Body of pancreas (tissue), 4 donors: ENCODE measurements around the gene SORCS1.

Source experiments
- POLR2A ChIP-seq, 3 donors: fragments of 450-650 bp; IDR thresholded peaks; one replicate each; pipeline ENCODE4 v1.6.1; 2016; ENCODE audit warnings: antibody characterized with exemption in 3 of 3, mild to moderate bottlenecking in 2 of 3
- TF ChIP-seq, protein P1 (sequence below), 7 experiments: fragments of 450-650 bp in 4 of 7; fragments of 200-600 bp in 3 of 7; sonication (generic) in 3 of 7; IDR thresholded peaks; one replicate each; pipeline ENCODE4 v1.5.1; 2016 to 2019; ENCODE audit warnings: antibody characterized with exemption in 7 of 7

DNA sequence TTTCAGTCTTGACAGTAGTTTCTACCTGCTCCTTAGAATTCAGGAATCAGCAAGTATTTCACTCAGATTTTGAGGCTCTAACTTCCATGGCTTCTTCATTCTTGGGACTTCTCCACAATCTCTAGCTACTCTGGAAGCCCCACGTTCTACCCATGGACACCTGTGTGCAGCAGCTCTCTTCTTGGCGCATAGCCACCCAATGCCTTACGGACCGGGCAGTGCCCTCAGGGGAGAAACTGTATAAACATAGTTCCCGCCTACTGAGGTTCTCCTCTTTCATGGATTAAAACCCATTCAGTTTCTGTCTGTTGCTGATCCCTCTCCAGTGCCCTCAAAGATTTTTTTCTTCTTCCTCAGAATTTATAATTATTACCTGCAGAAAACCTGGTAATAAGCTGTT, 177.1 kb downstream of the SORCS1 start:
- TF ChIP-seq, protein P1, sequence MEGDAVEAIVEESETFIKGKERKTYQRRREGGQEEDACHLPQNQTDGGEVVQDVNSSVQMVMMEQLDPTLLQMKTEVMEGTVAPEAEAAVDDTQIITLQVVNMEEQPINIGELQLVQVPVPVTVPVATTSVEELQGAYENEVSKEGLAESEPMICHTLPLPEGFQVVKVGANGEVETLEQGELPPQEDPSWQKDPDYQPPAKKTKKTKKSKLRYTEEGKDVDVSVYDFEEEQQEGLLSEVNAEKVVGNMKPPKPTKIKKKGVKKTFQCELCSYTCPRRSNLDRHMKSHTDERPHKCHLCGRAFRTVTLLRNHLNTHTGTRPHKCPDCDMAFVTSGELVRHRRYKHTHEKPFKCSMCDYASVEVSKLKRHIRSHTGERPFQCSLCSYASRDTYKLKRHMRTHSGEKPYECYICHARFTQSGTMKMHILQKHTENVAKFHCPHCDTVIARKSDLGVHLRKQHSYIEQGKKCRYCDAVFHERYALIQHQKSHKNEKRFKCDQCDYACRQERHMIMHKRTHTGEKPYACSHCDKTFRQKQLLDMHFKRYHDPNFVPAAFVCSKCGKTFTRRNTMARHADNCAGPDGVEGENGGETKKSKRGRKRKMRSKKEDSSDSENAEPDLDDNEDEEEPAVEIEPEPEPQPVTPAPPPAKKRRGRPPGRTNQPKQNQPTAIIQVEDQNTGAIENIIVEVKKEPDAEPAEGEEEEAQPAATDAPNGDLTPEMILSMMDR (IDR thresholded peaks at IDR 0.05) = no peak
- TF ChIP-seq POLR2A (IDR thresholded peaks at IDR 0.05) = no peak
